Gastrocnemius medialis (tissue), 4 donors: Measurements from ENCODE around the gene TTC32.

Experiments used
- POLR2A ChIP-seq, 2 donors: fragments of 450-650 bp; IDR thresholded peaks; one replicate each; pipeline ENCODE4 v1.6.1; 2017; ENCODE audit warnings: antibody characterized with exemption in 2 of 2, mild to moderate bottlenecking in 2 of 2, moderate library complexity in 2 of 2
- TF ChIP-seq, protein P1 (sequence below), 5 experiments: fragments of 450-650 bp in 3 of 5; fragments of 200-600 bp in 2 of 5; sonication (generic) in 2 of 5; IDR thresholded peaks in 4 of 5; conservative IDR thresholded peaks in 1 of 5; 1 replicate in 4 of 5; 2 replicates in 1 of 5; pipeline ENCODE4 v1.5.1; 2016 to 2019; ENCODE audit warnings: antibody characterized with exemption in 5 of 5, mild to moderate bottlenecking in 3 of 5, moderate library complexity in 3 of 5

DNA sequence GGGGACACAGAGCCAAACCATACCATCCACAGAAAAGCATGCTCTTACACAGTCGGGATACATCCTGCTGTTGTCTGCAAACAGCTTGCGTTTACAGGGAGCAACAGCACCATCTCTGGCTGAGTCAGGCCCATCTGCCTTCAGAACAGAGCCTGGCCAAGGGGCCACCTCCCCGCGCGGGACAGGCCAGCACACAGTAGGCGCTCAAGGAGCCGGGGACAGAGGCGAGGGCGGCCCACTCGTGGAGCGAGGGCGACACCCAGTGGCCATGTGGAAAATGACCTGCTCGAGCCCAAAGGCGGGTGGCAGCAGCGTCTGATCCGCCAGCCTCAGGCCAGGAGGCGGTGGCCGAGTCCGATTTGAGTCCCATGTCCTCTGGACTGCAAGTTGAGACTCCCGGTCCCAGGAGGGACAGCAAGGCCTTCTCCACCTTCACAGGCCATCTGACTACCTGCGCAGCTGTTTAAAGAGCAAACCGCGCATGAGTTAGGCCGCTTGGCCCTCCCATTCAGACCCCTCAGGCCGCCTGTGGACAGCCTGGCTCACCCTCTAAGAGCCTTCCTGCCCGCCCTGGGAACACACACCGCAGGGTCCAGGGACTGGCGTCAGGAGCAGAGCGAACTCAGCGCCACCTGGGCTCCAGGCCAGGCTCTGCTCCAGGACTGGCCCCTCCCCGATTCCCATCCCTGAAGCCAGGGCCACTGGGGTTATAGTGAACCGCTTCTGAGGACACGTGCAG lies 38.3 kb downstream of the TTC32 start:
- TF ChIP-seq, protein P1, sequence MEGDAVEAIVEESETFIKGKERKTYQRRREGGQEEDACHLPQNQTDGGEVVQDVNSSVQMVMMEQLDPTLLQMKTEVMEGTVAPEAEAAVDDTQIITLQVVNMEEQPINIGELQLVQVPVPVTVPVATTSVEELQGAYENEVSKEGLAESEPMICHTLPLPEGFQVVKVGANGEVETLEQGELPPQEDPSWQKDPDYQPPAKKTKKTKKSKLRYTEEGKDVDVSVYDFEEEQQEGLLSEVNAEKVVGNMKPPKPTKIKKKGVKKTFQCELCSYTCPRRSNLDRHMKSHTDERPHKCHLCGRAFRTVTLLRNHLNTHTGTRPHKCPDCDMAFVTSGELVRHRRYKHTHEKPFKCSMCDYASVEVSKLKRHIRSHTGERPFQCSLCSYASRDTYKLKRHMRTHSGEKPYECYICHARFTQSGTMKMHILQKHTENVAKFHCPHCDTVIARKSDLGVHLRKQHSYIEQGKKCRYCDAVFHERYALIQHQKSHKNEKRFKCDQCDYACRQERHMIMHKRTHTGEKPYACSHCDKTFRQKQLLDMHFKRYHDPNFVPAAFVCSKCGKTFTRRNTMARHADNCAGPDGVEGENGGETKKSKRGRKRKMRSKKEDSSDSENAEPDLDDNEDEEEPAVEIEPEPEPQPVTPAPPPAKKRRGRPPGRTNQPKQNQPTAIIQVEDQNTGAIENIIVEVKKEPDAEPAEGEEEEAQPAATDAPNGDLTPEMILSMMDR (IDR thresholded peaks at IDR 0.05 in 4 of 5, conservative IDR thresholded peaks at IDR 0.05 in 1 of 5): peak; percentile 94 to 99 (median 97)
- no peak for TF ChIP-seq POLR2A (IDR thresholded peaks at IDR 0.05)
